ENCODE results near the gene SLC29A3. TPM values are rescaled to one million over a fixed set of nuclear protein-coding genes. Genes with fewer than 3 reads are reported as not detected.

SLC29A3 gene
- total RNA-seq, 1 experiment from 2014 or later: 7.6 TPM

GRCh38 chr10:71368176-71368575 is 49.1 kb downstream of the SLC29A3 start:
- no peaks in the 10 kb centered on the region for H3K9me3 ChIP-seq (ENCODE audit: control insufficient read depth, insufficient read depth, low read depth, low read length)
- DNase-seq (ENCODE audit: low read depth, low spot score) (no peak), ATAC-seq (no peak)
- CTCF ChIA-PET: no interaction called here
- TF ChIP-seq CTCF (IDR thresholded peaks at IDR 0.05): no peak
- no peak for TF ChIP-seq TCF7L2 (IDR thresholded peaks at IDR 0.05; ENCODE audit: low read depth, low read length)
- TF ChIP-seq SIN3A (IDR thresholded peaks at IDR 0.05; ENCODE audit: borderline replicate concordance, insufficient read depth, low read depth, low read length): no peak
- no peak for TF ChIP-seq REST (IDR thresholded peaks at IDR 0.05; ENCODE audit: insufficient read depth in 1 of 2, low read depth in 2 of 2, low read length in 1 of 2)
- no peak for TF ChIP-seq POLR2AphosphoS5 (IDR thresholded peaks at IDR 0.05; ENCODE audit: low read depth, low read length)
- H3K36me3 ChIP-seq (ENCODE audit: control insufficient read depth, insufficient read depth, low read length): no peaks in the 10 kb centered on the region
- intact Hi-C loops (cut with micrococcal nuclease; ENCODE audit: unreplicated experiment): no loop called here
- no peak overlapping the region for H3K27ac ChIP-seq (ENCODE audit: low read length)
- in situ Hi-C loops (cut with HindIII; ENCODE audit: low pct_unique_long_range_greater_than_20kb, low sequenced_read_pairs): no loop called here
- no peak overlapping the region for H3K4me3 ChIP-seq (ENCODE audit: low read depth in 2 of 2, low read length in 2 of 2)
- H3K27me3 ChIP-seq (ENCODE audit: control insufficient read depth, insufficient read depth, low read length): no peaks in the 10 kb centered on the region
- no peaks in the 10 kb centered on the region for H3K4me1 ChIP-seq (ENCODE audit: control insufficient read depth, insufficient read depth, low read length)
- POLR2A ChIA-PET: no interaction called here
- no TSS peak for BruUV-seq (replicated peaks)

GRCh38 chr10:71368643-71369042 is 49.6 kb downstream of the SLC29A3 start:
- ChIA-PET CTCF (no interaction called here), POLR2A (no interaction called here)
- Histone ChIP-seq H3K36me3 (ENCODE audit: control insufficient read depth, insufficient read depth, low read length) (no peaks in the 10 kb centered on the region), H3K9me3 (ENCODE audit: control insufficient read depth, insufficient read depth, low read depth, low read length) (no peaks in the 10 kb centered on the region), H3K4me3 (ENCODE audit: low read depth in 2 of 2, low read length in 2 of 2) (no peak overlapping the region), H3K4me1 (ENCODE audit: control insufficient read depth, insufficient read depth, low read length) (no peaks in the 10 kb centered on the region), H3K27me3 (ENCODE audit: control insufficient read depth, insufficient read depth, low read length) (0 out of 2 replicates have a peak, but pooled peaks cover 1% of the 10 kb centered on the region), H3K27ac (ENCODE audit: low read length) (no peak overlapping the region)
- no peak for ATAC-seq
- no peak for TF ChIP-seq CTCF (IDR thresholded peaks at IDR 0.05)
- no peak for TF ChIP-seq SIN3A (IDR thresholded peaks at IDR 0.05; ENCODE audit: borderline replicate concordance, insufficient read depth, low read depth, low read length)
- no peak for TF ChIP-seq POLR2AphosphoS5 (IDR thresholded peaks at IDR 0.05; ENCODE audit: low read depth, low read length)
- no peak for TF ChIP-seq REST (IDR thresholded peaks at IDR 0.05; ENCODE audit: insufficient read depth in 1 of 2, low read depth in 2 of 2, low read length in 1 of 2)
- no peak for TF ChIP-seq TCF7L2 (IDR thresholded peaks at IDR 0.05; ENCODE audit: low read depth, low read length)
- no peak for DNase-seq (ENCODE audit: low read depth, low spot score)
- intact Hi-C loops (cut with micrococcal nuclease; ENCODE audit: unreplicated experiment) (no loop called here), in situ Hi-C loops (cut with HindIII; ENCODE audit: low pct_unique_long_range_greater_than_20kb, low sequenced_read_pairs) (no loop called here)
- BruUV-seq (replicated peaks): no TSS peak

Measured in Panc1 (cell line).